Fibroblast of skin of right biceps (primary cell): ENCODE measurements around the gene MRPL48.
A peak's percentile ranks its signal among the peaks of the same experiment; 100 is the strongest.
"Not testable (repeated sequence)": the region's sequence is repeated elsewhere in the genome, so short reads cannot be mapped to it uniquely, and the experiment has no call there.

Experiments
- DNase-seq: peaks from one replicate; pipeline ENCODE4 v3.0.0-alpha.2; 2013

The MRPL48 gene

DNA sequence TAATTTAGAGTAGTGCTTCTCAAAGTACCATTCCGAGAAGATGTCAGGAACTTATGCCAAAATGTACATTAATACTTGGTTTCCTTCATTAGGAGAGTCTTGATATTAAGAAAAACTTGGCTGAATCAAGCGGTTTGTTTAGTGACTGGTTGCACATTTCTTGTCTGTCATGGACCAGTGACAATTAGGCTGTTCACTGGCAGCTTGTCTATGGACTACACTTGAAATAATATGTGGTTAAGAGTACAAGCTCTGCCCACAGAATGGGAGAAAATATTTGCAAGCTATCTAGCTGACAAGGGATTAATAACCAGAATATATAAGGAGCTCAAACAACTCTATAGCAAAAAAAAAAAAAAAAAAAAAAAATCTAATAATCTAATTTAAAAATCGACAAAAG lies 64.4 kb downstream of the MRPL48 start:
- DNase-seq, result no peak

DNA sequence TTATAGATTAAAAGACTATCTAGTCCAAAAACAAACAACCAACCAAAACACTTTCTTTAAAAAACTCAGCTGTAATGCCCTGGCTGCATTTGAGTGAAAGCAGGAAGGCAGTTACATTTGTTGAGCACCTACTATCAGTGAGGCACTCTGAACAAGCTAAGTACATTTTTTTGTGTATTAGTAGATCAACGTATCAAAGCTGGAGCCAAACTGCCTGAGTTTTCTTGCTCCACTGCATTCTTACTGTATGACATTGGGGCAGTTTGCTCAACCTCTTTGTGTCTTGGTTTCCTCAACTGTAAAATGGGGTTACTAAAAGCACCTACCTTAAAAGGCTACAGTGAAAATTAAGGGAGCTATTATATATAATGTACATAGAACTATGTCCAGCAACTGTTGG lies 67.0 kb downstream of the MRPL48 start:
- DNase-seq, result peak; percentile 30

DNA sequence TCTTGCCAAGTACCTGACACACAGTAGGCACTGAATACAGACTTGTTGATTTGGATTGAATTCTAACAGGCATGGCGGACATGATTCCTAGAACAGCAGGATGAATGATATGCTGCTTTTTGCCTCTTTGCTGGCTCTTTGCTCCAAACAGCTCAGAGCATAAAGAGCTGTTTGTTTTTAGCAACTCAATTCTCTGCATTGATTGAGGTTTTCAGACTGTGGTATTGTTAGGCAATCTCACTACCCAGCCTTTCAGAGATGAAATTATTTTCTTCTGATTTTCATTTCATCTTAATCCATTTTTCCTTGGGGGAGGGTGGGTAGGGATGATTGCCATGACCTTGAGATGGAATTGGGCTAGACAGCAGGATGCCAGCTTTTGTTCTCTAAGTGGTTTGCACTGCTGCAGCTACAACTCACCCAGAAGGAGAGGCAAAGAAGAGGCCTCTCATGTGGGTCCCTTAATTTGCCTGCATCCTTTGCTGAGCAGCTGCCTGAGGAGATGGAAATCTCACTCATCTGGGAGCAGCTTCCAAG lies 68.4 kb downstream of the MRPL48 start:
- no peak for DNase-seq

DNA sequence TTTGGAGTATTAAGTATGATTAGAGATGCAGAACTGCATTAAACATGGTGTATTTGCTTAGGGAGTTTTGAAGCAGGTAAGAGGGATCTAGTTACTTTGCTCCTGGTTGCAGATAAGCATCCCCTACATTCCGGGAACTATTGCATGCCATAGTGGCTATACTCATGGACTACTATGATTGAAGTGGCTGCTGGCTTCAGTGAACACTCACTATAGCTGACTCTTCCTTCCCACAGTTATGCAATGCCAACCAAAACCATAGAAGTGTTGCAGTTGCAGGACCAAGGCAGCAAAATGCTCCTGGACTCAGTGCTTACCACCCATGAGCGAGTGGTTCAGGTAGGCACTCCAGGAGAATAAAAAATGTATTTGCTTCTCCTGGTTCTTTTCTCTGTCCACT lies 72.0 kb downstream of the MRPL48 start:
- DNase-seq, result no peak

DNA sequence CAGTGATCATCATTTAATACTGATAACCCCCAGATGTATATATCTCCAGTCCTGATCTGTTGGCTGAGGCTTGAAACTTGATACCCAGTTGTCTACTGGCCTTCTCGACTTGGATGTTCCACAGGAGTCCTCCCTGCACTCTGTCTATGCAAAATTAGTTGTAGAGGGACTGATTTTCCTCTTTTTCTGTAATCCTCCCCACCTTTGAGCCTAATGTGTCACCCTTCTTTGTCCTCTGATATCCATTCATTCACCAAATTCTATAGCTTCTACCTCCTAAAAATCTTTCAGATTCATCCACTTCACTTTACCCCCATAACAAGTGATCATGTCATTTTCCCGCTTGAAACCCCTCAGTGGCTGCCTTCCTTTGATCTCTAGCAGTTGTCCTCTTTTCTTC lies 72.5 kb downstream of the MRPL48 start:
- no peak for DNase-seq

DNA sequence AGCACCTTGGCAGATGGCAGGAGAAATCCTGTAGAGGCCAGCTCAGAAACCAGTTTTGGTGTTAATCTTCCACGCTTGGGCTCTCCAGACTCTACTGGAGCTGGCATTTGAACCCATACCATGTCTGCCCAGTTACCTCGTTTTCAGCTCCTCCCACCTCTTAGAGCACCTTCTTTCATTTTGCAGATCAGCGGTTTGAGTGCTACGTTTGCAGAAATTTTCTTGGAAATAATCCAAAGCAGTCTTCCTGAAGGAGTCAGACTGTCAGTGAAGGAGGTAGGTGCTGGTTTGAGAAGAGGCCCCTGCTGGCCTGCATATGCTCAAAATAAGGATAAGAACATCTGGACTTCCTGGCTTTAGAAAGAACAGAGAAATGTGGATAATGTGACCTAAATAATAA lies 75.3 kb downstream of the MRPL48 start:
- DNase-seq, result no peak

DNA sequence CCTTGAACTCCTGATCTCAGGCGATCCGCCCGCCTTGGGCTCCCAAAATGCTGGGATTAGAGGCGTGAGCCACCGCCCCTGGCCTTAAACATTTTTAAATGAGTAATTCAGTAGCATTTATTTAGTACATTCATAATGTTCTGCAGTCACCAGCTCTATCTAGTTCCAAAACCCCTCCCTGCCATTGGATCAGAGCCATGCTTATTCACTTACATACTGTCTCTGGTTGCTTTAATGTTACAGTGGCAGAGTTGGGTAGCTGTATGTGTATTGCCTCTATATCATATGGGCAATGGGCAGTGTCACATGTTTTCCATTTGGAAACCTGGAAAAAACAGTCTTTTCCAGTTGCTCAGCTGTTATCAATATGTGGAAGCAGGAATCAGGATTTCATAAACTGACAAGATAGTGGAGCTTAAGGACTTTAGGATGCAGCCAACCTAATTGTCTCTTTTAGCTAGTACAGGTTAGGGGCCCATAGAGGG lies 78.5 kb downstream of the MRPL48 start:
- peak; percentile 69 for DNase-seq

DNA sequence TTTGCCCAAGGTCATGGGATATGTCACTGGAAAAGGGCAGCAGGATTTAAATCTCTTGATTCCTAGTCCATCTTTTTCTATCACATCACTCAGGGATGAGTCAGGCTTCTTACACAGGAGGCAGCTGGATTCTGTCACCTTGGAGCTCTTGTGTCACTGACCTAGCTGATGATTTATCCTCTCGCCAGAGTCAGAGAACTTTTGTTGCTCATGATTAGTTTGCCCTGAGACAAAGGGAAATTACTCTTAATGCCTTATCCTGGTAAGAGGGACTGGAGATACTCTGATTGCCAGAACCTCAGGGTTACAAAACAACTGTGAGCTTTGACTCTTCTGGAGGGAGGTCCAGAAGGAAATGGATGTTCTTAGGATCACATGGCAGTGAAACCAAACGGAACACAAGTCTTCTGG lies 78.9 kb downstream of the MRPL48 start:
- DNase-seq, result peak; percentile 86

DNA sequence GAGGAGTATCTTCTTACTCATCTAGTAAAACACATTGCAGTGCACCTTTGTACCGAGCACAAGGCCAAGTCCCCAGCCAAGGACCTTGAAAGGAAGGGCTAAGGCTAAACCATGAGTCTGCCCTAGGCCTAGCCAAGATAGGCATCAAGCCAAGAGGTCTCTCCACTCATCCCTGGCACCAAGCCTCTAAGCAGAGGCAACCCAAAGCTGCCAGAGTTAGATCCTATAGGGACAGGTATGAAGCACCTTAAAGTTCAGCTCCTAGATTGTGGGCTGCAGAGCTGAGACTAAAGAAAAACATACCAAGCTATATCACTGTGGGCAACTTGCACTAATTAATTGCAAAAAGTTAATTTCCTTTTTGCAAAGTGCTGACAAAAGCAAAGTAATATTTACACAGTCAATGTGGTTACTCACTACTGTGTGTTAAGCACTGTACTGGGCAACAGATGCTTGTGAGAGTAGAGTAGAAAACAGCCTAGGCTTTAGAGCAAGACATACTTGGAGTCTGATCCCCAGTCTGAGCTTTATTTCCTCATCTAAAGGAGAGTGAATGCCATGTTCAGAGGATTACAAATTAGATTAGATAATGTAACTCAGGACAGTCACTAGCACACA lies 81.8 kb downstream of the MRPL48 start:
- DNase-seq, result no peak

DNA sequence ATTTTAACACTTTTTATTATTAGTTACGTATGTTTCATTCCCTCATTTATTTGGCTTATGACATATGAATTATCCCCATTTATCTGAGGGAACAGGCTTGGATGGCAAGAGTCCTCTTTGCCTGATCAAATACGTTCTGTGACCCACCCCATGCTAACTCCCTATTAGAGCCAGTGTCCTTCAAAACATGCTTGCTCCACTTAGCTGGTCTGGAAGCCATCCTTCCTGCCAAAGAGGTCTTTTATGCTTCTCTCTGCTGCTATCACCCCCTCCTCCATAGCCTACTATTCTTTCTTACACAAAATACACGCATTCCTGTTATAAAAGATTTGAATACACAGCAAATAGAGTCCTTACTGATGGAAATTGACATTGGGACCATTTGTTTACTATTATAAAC lies 82.6 kb downstream of the MRPL48 start:
- DNase-seq, result no peak

DNA sequence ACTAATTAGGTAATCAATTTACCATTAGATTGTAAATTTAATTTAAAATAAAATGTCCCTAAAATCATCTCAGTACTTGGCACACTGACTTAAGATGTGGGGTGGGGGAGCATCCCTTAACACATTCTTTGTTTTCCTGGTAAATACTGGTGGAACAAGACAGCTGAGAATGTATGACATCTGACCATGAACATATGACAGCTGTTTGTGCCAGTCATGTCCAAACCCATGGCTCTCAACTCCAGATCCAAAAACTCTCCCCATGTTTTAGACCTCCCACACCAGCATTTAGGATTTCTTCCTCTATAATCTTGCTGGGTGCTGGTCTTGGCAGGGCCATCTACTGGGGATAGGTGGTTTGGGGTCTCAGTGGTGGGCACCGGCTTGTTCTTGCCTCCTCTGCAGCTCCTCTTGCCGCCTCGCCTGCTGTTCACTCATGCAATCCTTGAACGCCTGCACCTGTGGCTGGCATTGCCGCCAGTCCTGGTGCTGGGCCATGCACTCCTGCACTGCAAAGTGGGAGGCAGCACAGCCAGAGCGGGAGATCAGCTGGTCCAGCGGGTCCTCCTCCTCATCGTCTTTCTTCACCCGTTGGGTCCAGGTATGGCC lies 85.2 kb downstream of the MRPL48 start:
- no peak for DNase-seq

DNA sequence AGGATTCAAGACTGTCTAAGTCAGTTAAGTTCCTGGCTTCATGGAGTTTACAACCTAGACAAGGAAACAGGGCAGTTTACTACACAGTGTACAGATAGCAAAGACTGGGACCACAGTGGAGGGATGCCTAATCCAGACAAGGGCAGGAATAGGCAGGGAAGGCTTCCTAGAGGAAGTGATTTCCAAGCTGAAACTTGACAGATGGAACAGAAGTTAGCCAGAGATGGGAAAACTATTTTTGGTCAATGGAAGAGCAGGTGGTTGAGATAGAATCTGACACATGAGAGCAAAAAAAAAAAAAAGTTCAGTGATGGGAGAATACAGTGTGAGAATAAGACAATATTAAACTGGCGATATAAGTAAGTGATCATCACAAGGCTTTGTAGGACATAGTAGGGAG lies 87.7 kb downstream of the MRPL48 start:
- no peak for DNase-seq

DNA sequence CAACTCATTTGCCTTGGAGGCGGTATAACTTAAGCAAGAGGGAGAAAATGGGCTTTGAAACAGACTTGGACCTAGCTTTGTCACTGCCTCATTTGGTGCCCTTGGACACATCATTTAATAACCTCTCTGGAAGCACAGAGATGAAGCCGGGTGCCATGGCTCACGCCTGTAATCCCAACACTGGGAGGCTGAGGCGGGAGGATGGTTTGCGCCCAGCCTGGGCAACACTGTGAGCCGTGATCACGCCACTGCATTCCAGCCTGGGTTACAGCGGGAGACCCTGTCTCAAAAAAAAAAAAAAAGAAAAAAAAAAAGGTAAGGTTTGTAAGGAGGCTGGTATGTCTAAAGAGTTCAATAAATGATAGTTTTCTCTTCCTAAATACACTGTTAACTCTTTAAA lies 88.2 kb downstream of the MRPL48 start:
- no peak for DNase-seq

DNA sequence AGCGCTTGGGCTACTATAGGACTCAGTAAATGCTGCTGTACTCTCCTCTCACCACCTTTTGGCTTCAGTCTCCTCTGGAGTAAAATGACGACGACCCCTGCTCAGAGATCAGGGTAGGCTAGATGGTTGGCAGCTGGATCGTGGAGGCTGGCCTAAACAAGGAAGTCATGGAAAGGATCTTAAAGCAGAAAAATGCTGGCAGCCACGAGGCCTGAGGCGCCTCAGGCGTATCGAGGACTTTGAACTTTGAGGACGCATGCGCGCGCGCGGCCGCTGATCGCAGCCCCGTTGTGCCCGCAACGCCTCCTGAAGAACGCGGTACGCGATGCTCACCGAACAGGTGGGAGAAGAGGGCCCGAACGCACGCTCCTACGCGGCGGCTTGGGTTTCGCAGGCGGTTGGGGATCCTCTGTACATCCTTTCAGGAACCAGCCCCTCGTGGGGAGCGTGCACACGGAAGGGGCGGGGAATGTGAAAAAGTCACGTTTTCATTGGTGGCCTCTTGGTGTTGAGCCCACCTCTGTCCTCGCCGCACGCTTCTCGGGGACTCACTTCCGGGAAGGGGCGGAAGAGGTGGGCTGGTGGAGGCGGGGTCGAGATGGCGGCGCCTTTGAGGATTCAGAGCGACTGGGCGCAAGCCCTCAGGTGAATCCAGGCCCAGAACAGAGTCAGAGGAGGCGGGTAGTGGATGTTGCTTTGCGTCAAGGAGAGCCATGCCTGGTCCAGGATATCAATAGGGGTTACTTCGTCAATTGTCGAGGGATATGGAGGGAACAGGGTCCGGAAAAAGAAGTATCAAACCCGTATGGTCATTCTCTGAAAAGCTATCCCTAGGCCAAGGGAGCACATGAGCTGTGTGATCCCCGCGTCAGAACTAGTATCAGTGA lies 89.0 kb downstream of the MRPL48 start, which contains the start of the genes COA4 and PAAF1:
Gene COA4, minus strand, starts transcription at position 423 of the 887 bp plus-strand sequence. CDS start 3,468 bp downstream, outside the sequence.
Gene PAAF1, plus strand, starts transcription at position 576 of the 887 bp plus-strand sequence. Its CDS starts 23 bp downstream, at position 599.
- DNase-seq, result peak; percentile 96

DNA sequence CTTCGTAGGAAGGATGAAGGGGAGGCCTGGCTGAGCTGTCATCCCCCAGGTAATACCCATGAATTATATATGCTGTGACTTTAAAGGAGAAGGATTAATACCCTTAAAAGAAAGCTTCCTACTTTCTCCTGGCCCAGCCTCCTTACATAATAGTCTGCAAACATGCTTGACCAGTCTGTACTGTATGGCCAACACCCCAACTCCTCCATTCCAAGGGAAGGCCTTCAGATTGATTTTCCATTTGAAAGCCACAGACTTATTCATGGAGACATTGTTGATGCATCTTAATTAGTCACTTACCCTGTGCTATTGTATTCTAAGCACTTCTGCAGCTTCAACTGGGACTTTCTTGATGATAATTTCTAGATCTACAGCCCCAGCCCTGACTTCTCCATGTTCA lies 91.1 kb downstream of the MRPL48 start:
- no peak for DNase-seq

DNA sequence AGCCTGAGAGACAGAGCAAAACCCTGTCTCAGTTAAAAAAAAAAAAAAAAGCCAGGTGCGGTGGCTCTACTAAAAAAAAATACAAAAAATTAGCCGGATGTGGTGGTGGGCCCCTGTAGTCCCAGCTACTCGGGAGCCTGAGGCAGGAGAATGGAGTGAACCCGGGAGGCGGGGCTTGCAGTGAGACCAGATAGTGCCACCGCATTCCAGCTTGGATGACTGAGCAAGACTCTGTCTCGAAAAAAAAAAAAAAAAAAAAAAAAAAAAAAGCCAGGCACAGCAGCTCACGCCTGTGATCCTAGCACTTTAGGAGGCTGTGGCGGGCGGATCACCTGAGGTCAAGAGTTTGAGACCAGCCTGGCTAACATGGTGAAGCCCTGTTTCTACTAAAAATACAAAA lies 92.8 kb downstream of the MRPL48 start:
- DNase-seq, result not testable (repeated sequence)

DNA sequence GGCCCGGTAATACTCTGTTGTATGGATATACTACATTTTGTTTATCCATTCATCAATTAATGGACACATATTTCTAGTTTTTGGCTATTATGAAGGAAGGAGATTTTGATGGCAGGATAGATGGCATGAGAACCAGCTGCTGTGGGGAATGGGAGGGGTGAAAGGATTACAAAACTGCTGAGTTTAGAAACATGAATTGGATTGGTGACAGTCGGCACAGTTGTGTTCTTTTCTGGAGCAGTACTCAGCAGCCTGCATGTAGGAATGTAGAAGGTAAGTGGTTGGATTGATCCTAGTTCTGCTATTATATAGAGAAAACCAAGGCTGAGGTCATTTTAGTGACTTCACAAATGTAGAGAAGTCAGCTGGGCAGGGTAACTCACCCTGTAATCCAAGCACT lies 96.2 kb downstream of the MRPL48 start:
- DNase-seq, result no peak

DNA sequence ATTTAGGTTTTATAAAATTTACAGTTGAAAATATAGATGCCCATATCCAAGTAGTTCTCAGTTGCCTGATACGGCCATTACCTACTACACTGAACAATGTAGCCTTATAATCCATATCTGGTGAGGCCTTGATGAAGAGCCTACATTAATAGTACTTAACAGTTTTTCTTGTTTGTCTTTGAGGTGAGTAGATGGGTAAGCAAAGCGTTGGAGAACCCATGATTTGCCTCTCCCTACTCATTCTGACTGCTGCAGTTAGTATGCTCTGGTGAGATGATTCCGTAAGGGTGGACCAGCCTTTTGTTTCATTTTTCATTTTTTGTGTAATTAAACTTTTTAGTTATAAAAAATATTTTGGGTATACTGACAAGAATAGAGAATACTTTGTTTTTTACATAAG lies 100.6 kb downstream of the MRPL48 start:
- DNase-seq, result no peak

DNA sequence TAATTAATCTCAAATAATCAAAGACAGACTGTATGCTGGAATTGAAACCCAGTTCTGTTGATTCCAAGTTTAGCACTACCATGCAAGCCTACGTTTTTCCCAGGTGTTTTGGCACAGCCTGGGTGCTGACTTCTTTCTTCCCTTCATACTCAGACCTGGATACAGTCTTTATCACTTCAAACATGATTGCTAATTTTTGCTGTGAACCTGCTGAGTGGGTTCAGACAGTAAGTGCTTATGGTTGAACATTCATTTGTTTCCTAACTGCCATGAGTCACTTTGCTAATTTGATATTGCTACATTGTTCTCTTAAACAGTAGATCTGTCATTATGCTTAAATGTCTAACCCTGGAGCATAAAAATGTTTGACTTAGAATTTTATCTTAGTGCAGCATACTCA lies 101.3 kb downstream of the MRPL48 start:
- no peak for DNase-seq

DNA sequence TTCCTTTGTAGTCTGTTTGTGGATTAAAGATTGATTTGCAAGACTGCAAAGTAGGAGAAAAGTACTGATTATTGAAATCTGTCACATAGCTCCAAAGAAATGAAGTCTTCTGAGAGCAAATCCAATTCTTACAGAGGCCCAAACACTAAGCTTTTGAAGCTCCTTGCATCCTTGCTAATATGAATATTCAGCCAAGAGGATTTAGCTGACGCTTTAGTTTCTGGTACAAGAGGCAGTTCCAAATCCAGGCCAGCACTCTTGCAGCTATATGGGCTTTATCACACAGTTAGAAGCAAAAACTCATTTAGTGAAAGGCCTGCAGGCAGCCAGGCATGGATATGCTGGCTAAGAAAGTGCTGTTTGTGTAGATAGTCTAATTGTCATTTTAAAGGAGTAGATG lies 101.9 kb downstream of the MRPL48 start:
- DNase-seq, result no peak

DNA sequence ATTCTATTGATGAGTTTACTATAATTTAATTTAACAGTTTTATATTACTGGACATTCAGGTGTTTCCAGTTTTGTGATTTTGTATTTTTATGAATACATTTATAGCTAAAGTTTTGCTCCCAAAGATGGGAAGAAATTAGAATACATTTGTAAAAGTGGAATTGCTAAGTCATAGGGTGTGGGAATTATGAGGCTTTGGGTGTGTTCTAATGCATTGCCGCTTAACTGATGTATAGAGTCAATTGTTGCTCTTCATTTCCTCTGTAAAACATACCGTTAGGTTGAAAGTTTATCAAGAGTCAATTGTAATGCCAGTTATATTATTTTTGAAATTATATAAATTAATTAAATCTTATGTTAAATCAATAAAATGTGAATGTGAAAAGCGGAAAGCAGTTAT lies 105.4 kb downstream of the MRPL48 start:
- DNase-seq, result no peak

DNA sequence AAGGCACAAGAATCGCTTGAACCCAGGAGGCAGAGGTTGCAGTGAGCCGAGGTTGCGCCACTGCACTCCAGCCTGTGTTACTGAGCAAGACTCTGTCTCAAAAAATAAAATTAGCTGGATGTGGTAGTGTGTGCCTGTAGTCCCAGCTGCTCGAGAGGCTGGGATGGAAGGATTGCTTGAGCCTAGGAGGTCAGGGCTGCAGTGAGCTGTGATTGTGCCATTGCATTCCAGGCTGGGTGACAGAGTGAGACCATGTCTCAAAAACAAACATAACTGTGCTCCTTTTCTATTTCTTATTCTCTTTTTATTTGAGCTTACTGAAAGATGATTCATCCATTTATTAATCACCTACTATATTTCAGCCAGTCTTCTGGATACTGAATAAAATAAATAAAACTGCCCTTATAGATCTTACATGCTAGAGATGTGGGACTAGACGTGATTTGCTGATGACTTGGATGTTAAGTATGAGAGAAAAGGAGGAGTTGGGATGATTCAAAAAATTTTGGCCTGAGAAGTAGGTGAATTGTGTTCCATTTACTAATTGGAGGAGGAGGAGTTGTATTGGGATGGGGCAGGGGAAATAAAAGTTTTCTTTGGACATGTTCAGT lies 107.2 kb downstream of the MRPL48 start:
- DNase-seq, result peak; percentile 73

DNA sequence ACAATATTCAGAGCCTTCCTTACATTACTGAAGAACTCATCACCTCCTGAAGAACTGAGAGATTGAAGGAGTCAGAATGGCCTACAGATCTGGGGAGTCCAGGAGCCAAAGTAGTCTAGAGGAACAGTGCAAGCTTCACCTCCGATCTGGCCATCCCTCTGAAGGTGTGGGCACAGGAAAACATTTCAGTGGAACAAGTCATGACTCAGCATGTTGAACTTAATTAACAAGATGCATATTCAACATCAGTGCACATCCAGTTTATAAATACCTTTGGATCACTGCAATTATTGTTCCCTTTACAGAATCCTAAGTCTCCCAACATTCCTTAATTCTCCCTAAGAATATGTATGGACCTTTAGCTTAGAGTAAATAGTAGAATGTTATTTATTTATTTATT lies 114.6 kb downstream of the MRPL48 start:
- DNase-seq, result no peak
